GM23248 (cell line): ENCODE data around the gene FHOD3.

ENCODE experiments used
- EZH2 ChIP-seq: fragments of 200-600 bp; sonication (generic); IDR thresholded peaks from 2 replicates; pipeline ENCODE4 v1.6.1; 2018; ENCODE audit warnings: antibody characterized with exemption, mild to moderate bottlenecking; ENCODE audit not compliant: insufficient read depth, poor library complexity, severe bottlenecking
- EZH2phosphoT487 ChIP-seq: fragments of 200-600 bp; sonication (generic); IDR thresholded peaks from 2 replicates; pipeline ENCODE4 v1.6.1; 2018; ENCODE audit warnings: antibody characterized with exemption, moderate library complexity, mild to moderate bottlenecking, low read depth; ENCODE audit not compliant: insufficient read depth

- no peak for TF ChIP-seq EZH2
- no peak for TF ChIP-seq EZH2phosphoT487
Observed at GRCh38 chr18:36811430-36811829, 513.9 kb downstream of the FHOD3 start.
